ENCODE results near the gene TNK2. TPM values are rescaled to one million over a fixed set of nuclear protein-coding genes. Genes with fewer than 3 reads are reported as not detected.
A peak's percentile ranks its signal among the peaks of the same experiment; 100 is the strongest.

Gene TNK2
- total RNA-seq, 4 donors from 2014 or later, result 40.5 to 54.0 (median 49.3) TPM

- no peaks in the 10 kb centered on the region for H3K9me3 ChIP-seq
- intact Hi-C loops (cut with DNase I; ENCODE audit: low total_unique reads) (loop anchor here (2.0 kb wide), 1 partner anchor 13 kb away; the partner anchor contains the start of gene TNK2), in situ Hi-C loops (cut with MboI; ENCODE audit: low sequenced_read_pairs in 4 of 4) (loop anchor here in 2 of 4 donors (5.0 kb wide), 1 partner anchor 34 kb away; no protein-coding TSS in a partner anchor)
- TF ChIP-seq, protein P1, sequence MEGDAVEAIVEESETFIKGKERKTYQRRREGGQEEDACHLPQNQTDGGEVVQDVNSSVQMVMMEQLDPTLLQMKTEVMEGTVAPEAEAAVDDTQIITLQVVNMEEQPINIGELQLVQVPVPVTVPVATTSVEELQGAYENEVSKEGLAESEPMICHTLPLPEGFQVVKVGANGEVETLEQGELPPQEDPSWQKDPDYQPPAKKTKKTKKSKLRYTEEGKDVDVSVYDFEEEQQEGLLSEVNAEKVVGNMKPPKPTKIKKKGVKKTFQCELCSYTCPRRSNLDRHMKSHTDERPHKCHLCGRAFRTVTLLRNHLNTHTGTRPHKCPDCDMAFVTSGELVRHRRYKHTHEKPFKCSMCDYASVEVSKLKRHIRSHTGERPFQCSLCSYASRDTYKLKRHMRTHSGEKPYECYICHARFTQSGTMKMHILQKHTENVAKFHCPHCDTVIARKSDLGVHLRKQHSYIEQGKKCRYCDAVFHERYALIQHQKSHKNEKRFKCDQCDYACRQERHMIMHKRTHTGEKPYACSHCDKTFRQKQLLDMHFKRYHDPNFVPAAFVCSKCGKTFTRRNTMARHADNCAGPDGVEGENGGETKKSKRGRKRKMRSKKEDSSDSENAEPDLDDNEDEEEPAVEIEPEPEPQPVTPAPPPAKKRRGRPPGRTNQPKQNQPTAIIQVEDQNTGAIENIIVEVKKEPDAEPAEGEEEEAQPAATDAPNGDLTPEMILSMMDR (IDR thresholded peaks at IDR 0.05 in 4 of 5, conservative IDR thresholded peaks at IDR 0.05 in 1 of 5), result no peak
- TF ChIP-seq POLR2A (IDR thresholded peaks at IDR 0.05), result peak; percentile 50 to 52
- H3K27me3 ChIP-seq, result no peaks in the 10 kb centered on the region
- H3K4me1 ChIP-seq, result peaks cover 72 to 87% of the 10 kb centered on the region in 2 donors
- H3K27ac ChIP-seq, result peak overlapping the region; percentile 91 to 99 (median 92)
- ATAC-seq (peak; percentile 15 to 30), DNase-seq (peak; percentile 47 to 73)
- no peaks in the 10 kb centered on the region for H3K36me3 ChIP-seq
- H3K4me3 ChIP-seq, result peak overlapping the region; percentile 73 to 89 (median 78)
Measured at GRCh38 chr3:195895861-195896360, 12.4 kb downstream of the TNK2 start.

GRCh38 chr3:195895078-195895860 lies 13.1 kb downstream of the TNK2 start:
- in situ Hi-C loops (cut with MboI; ENCODE audit: low sequenced_read_pairs in 4 of 4) (loop anchor here in 2 of 4 donors (5.0 kb wide), 1 partner anchor 33 kb away; no protein-coding TSS in a partner anchor), intact Hi-C loops (cut with DNase I; ENCODE audit: low total_unique reads) (loop anchor here (2.0 kb wide), 1 partner anchor 14 kb away; the partner anchor contains the start of gene TNK2)
- peak overlapping the region; percentile 91 to 99 (median 92) for H3K27ac ChIP-seq
- peak in 1 of 2 donors; percentile 73 for DNase-seq
- peak in 1 of 2 donors; percentile 39 for TF ChIP-seq POLR2A (IDR thresholded peaks at IDR 0.05)
- TF ChIP-seq, protein P1 (IDR thresholded peaks at IDR 0.05 in 4 of 5, conservative IDR thresholded peaks at IDR 0.05 in 1 of 5), result no peak
- peak; percentile 33 to 49 for ATAC-seq
- no peaks in the 10 kb centered on the region for H3K27me3 ChIP-seq
- H3K36me3 ChIP-seq, result no peaks in the 10 kb centered on the region
- peak overlapping the region; percentile 73 to 89 (median 78) for H3K4me3 ChIP-seq
- H3K4me1 ChIP-seq, result peaks cover 71 to 87% of the 10 kb centered on the region in 2 donors
- no peaks in the 10 kb centered on the region for H3K9me3 ChIP-seq

- H3K9me3 ChIP-seq, result no peaks in the 10 kb centered on the region
- no peaks in the 10 kb centered on the region for H3K36me3 ChIP-seq
- DNase-seq (peak in 1 of 2 donors; percentile 60), ATAC-seq (no peak)
- H3K27ac ChIP-seq, result peak overlapping the region; percentile 91 to 99 (median 92)
- peak overlapping the region in 3 of 4 donors; percentile 73 to 78 (median 77) for H3K4me3 ChIP-seq
- TF ChIP-seq POLR2A (IDR thresholded peaks at IDR 0.05), result no peak
- TF ChIP-seq, protein P1 (IDR thresholded peaks at IDR 0.05 in 4 of 5, conservative IDR thresholded peaks at IDR 0.05 in 1 of 5), result no peak
- no peaks in the 10 kb centered on the region for H3K27me3 ChIP-seq
- peaks cover 79 to 88% of the 10 kb centered on the region in 2 donors for H3K4me1 ChIP-seq
- intact Hi-C loops (cut with DNase I; ENCODE audit: low total_unique reads) (loop anchor here (1.0 to 2.0 kb wide), 3 partner anchors 15 to 31 kb away; partner anchors contain the start of gene TNK2), in situ Hi-C loops (cut with MboI; ENCODE audit: low sequenced_read_pairs in 4 of 4) (loop anchor here in 2 of 4 donors (5.0 kb wide), 1 partner anchor 37 kb away; no protein-coding TSS in a partner anchor)
Measured at GRCh38 chr3:195893916-195894465, 14.4 kb downstream of the TNK2 start.

GRCh38 chr3:195893516-195893915 lies 14.8 kb downstream of the TNK2 start:
- in situ Hi-C loops (cut with MboI; ENCODE audit: low sequenced_read_pairs in 4 of 4), result loop anchor here in 2 of 4 donors (5.0 kb wide), 1 partner anchor 36 kb away; no protein-coding TSS in a partner anchor
- DNase-seq, result peak in 1 of 2 donors; percentile 60
- Histone ChIP-seq H3K9me3 (no peaks in the 10 kb centered on the region), H3K4me1 (peaks cover 81 to 91% of the 10 kb centered on the region in 2 donors), H3K27ac (peak overlapping the region; percentile 91 to 99 (median 92)), H3K36me3 (no peaks in the 10 kb centered on the region), H3K27me3 (no peaks in the 10 kb centered on the region), H3K4me3 (peak overlapping the region in 1 of 4 donors; percentile 48)
- no peak for TF ChIP-seq POLR2A (IDR thresholded peaks at IDR 0.05)
- TF ChIP-seq, protein P1 (IDR thresholded peaks at IDR 0.05 in 4 of 5, conservative IDR thresholded peaks at IDR 0.05 in 1 of 5), result no peak
- intact Hi-C loops (cut with DNase I; ENCODE audit: low total_unique reads), result no loop called here
- ATAC-seq, result peak in 1 of 2 donors; percentile 2

Data from gastrocnemius medialis (tissue), 4 donors.